Activated naive CD4-positive, alpha-beta T cell treated with anti-CD3 and anti-CD28 coated beads for 36 hours (primary cell): ENCODE results near the gene ATP10B. TPM values are rescaled to one million over a fixed set of nuclear protein-coding genes. Genes with fewer than 3 reads are reported as not detected.
"Not testable (repeated sequence)": the region's sequence is repeated elsewhere in the genome, so short reads cannot be mapped to it uniquely, and the experiment has no call there.

ENCODE experiments used
- CTCF ChIA-PET: fragments of 350-600 bp; sonication (Branson Sonifier 250); formaldehyde crosslinking; loops from one replicate; lab custom pipeline; 2021; ENCODE audit warnings: antibody characterized with exemption; lab: Charles Lee
- DNase-seq: peaks from one replicate; pipeline ENCODE4 v3.0.0-alpha.2; 2020
- H3K27ac Mint-ChIP-seq: one replicate; pipeline ENCODE4 v1.8.0; 2021; ENCODE audit warnings: mild to moderate bottlenecking, mixed read lengths
- H3K27me3 Mint-ChIP-seq: one replicate; pipeline ENCODE4 v1.8.0; 2021; ENCODE audit warnings: low read depth, mixed read lengths
- H3K36me3 Mint-ChIP-seq: one replicate; pipeline ENCODE4 v1.8.0; 2021; ENCODE audit warnings: low read depth, mixed read lengths
- H3K4me1 Mint-ChIP-seq: one replicate; pipeline ENCODE4 v1.8.0; 2021; ENCODE audit warnings: low read depth, mixed read lengths
- H3K4me3 Mint-ChIP-seq: one replicate; pipeline ENCODE4 v1.8.0; 2021; ENCODE audit warnings: mild to moderate bottlenecking, moderate library complexity, mixed read lengths
- H3K9me3 Mint-ChIP-seq: one replicate; pipeline ENCODE4 v1.8.0; 2021; ENCODE audit warnings: mixed read lengths
- intact Hi-C: fragments of 100-400 bp; cut with micrococcal nuclease; formaldehyde crosslinking; loops from one replicate; pipeline ENCODE4 v1.15.1; 2023
- total RNA-seq, 2 experiments: library from RNA; stranded (reverse); gene quantifications; one replicate each; pipeline ENCODE4 v1.2.3, GENCODE V29; 2021

ATP10B gene, protein sequence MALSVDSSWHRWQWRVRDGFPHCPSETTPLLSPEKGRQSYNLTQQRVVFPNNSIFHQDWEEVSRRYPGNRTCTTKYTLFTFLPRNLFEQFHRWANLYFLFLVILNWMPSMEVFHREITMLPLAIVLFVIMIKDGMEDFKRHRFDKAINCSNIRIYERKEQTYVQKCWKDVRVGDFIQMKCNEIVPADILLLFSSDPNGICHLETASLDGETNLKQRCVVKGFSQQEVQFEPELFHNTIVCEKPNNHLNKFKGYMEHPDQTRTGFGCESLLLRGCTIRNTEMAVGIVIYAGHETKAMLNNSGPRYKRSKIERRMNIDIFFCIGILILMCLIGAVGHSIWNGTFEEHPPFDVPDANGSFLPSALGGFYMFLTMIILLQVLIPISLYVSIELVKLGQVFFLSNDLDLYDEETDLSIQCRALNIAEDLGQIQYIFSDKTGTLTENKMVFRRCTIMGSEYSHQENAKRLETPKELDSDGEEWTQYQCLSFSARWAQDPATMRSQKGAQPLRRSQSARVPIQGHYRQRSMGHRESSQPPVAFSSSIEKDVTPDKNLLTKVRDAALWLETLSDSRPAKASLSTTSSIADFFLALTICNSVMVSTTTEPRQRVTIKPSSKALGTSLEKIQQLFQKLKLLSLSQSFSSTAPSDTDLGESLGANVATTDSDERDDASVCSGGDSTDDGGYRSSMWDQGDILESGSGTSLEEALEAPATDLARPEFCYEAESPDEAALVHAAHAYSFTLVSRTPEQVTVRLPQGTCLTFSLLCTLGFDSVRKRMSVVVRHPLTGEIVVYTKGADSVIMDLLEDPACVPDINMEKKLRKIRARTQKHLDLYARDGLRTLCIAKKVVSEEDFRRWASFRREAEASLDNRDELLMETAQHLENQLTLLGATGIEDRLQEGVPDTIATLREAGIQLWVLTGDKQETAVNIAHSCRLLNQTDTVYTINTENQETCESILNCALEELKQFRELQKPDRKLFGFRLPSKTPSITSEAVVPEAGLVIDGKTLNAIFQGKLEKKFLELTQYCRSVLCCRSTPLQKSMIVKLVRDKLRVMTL (N-terminal part only)
- not detected for total RNA-seq

DNA sequence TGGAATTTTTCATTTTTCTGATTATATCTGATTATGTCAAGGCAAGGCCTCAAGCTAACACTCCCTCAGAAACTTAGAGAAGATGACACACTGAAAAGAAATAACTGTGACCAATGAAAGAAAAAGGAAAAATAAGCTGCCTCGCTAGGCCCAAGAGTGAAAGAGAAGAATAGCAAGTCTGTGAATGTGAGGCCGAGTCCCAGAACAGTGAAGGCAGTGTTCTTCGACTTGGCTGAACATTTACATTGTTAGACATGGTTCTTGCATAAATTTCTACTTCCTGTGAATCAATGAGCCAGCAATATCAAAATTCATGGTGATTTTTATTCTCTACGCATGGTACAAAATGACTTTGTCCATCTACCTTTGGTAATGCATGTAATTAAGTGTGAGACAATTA lies at the start of gene ATP10B:
TSS of gene ATP10B (minus strand) at position 163 of the 400 bp plus-strand sequence. CDS start 164,137 bp downstream, outside the sequence.
- H3K9me3 Mint-ChIP-seq: peaks cover 2% of the 10 kb centered on the region
- CTCF ChIA-PET: no interaction called here
- H3K27ac Mint-ChIP-seq: no peak within 1 kb of the TSS
- no peak within 1 kb of the TSS for H3K4me3 Mint-ChIP-seq
- intact Hi-C loops: no loop called here
- no peaks in the 10 kb centered on the region for H3K36me3 Mint-ChIP-seq
- no peaks in the 10 kb centered on the region for H3K27me3 Mint-ChIP-seq
- no peaks in the 10 kb centered on the region for H3K4me1 Mint-ChIP-seq
- no peak for DNase-seq

DNA sequence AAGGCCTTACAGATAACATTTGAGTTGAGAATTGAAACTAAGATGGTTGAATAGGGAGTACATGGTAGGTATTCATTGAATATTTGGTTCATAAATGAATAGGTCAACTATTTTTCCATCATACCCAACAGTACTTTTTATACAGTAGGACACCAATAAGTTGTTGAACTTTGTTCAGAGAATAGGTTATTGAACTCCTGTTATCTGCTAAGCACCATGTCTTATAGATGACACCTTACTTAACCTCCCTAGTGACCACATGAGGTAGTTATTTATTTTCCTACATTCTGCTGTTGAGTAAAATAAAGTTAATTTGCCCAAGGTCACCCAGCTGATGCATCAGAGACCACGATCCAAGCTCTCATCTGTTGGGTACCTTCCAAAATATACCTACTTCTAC lies 49.6 kb upstream of the ATP10B start:
- no peak for DNase-seq
- CTCF ChIA-PET: no interaction called here
- Mint-ChIP-seq H3K4me3 (no peak overlapping the region), H3K36me3 (no peaks in the 10 kb centered on the region), H3K27me3 (peaks cover 2% of the 10 kb centered on the region), H3K9me3 (peaks cover 9% of the 10 kb centered on the region), H3K4me1 (no peaks in the 10 kb centered on the region), H3K27ac (no peak overlapping the region)
- intact Hi-C loops: no loop called here

DNA sequence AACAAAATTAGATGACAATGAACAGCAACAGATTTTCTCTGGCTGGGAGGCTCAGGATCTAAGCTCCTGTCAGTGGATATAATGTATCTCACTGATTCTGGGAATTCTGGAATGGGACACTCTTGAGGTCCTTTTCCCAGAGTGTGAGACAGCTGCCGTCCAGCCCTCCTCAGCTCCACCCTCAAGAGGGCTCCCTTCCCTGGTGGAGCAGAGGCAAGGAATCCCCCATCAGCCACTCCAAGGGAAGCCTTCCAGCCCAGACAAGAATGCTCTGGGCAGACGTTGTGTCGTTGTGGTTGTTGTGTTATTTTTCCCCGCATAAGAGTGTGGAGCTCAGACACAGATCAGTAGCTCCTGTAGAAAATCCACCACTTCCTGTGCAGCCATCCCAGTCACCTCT lies 47.7 kb upstream of the ATP10B start:
- intact Hi-C loops: no loop called here
- CTCF ChIA-PET: no interaction called here
- DNase-seq: no peak

GRCh38 chr5:160893180-160893964 lies 41.4 kb upstream of the ATP10B start:
- H3K27me3 Mint-ChIP-seq, H3K27ac Mint-ChIP-seq, H3K4me3 Mint-ChIP-seq, CTCF ChIA-PET, H3K36me3 Mint-ChIP-seq, intact Hi-C loops, DNase-seq, H3K4me1 Mint-ChIP-seq: not testable (repeated sequence)
- peaks cover 13% of the 10 kb centered on the region for H3K9me3 Mint-ChIP-seq

More for the DNA sequence above, 47.7 kb upstream of the ATP10B start:
- Mint-ChIP-seq H3K27me3 (peaks cover 6% of the 10 kb centered on the region), H3K27ac (no peak overlapping the region), H3K36me3 (no peaks in the 10 kb centered on the region), H3K4me3 (no peak overlapping the region), H3K9me3 (peaks cover 16% of the 10 kb centered on the region), H3K4me1 (no peaks in the 10 kb centered on the region)

DNA sequence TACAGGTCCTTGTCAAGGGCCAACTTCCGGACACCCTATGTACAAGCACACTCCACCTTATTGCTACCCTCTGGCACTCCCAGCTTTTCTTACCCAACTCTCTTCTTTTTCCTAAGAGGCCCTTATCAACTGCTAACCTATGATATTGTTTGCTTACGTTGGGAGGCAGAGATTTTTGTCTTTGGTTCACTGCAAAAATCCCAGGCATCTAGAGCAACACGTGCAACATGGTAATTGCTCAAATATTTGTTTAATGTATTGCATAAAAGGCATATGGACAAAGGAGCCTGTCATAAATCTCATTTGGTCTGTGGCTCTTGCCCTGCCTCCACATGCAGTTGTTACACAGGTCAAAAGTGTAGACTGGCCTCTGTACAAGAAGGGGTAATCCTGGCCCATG lies 35.8 kb upstream of the ATP10B start:
- DNase-seq: no peak
- Mint-ChIP-seq H3K27ac (no peak overlapping the region), H3K4me1 (no peaks in the 10 kb centered on the region), H3K4me3 (no peak overlapping the region), H3K9me3 (no peaks in the 10 kb centered on the region), H3K36me3 (no peaks in the 10 kb centered on the region), H3K27me3 (no peaks in the 10 kb centered on the region)
- CTCF ChIA-PET: no interaction called here
- intact Hi-C loops: no loop called here

DNA sequence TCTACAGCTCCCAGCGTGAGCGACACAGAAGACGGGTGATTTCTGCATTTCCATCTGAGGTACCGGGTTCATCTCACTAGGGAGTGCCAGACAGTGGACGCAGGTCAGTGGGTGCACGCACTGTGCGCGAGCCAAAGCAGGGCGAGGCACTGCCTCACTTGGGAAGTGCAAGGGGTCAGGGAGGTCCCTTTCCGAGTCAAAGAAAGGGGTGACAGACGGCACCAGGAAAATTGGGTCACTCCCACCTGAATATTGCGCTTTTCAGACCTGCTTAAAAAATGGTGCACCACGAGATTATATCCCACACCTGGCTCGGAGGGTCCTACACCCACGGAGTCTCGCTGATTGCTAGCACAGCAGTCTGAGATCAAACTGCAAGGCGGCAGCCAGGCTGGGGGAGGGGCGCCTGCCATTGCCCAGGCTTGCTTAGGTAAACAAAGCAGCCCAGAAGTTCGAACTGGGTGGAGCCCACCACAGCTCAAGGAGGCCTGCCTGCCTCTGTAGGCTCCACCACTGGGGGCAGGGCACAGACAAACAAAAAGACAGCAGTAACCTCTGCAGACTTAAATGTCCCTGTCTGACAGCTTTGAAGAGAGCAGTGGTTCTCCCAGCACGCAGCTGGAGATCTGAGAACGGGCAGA lies 21.7 kb upstream of the ATP10B start:
- intact Hi-C loops, H3K4me1 Mint-ChIP-seq, CTCF ChIA-PET, DNase-seq, H3K36me3 Mint-ChIP-seq, H3K27ac Mint-ChIP-seq, H3K9me3 Mint-ChIP-seq, H3K4me3 Mint-ChIP-seq: not testable (repeated sequence)
- H3K27me3 Mint-ChIP-seq: peaks cover 14% of the 10 kb centered on the region

- CTCF ChIA-PET: interaction anchor here (0.7 kb wide), 1 partner anchor 59 kb away, joined by 3 read pairs; no protein-coding TSS in a partner anchor
- peaks cover 3% of the 10 kb centered on the region for H3K9me3 Mint-ChIP-seq
- peaks cover 4% of the 10 kb centered on the region for H3K4me1 Mint-ChIP-seq
- H3K36me3 Mint-ChIP-seq: no peaks in the 10 kb centered on the region
- H3K27ac Mint-ChIP-seq: no peak overlapping the region
- intact Hi-C loops: no loop called here
- no peak overlapping the region for H3K4me3 Mint-ChIP-seq
- H3K27me3 Mint-ChIP-seq: peaks cover 14% of the 10 kb centered on the region
- DNase-seq: no peak
Observed at GRCh38 chr5:160869989-160870521, 18.0 kb upstream of the ATP10B start.

DNA sequence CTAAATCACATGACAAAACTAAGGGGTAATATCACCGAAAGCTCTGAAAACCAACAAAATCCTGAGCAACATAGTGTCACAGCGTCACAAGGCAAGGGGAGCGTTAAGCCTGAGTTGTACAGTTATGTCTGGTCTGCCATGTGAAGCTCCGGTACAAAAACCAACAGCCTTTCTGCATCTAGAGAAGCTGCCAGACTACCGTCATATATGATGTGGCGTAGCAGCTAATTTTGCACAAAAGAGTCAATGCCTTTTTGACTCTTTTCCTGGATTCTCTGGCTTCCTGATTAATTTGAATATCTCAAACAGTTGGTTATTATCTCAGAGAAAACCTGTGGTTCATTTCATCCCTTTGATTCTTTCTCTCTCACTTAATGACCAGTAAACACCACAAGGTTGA lies 16.0 kb upstream of the ATP10B start:
- Mint-ChIP-seq H3K27me3 (peaks cover 10% of the 10 kb centered on the region), H3K9me3 (peaks cover 7% of the 10 kb centered on the region), H3K4me3 (no peak overlapping the region), H3K36me3 (no peaks in the 10 kb centered on the region), H3K4me1 (peaks cover 4% of the 10 kb centered on the region), H3K27ac (no peak overlapping the region)
- DNase-seq: no peak
- CTCF ChIA-PET: no interaction called here
- intact Hi-C loops: no loop called here

- H3K4me3 Mint-ChIP-seq: no peak overlapping the region
- H3K9me3 Mint-ChIP-seq: peaks cover 2% of the 10 kb centered on the region
- no peaks in the 10 kb centered on the region for H3K4me1 Mint-ChIP-seq
- H3K27ac Mint-ChIP-seq: no peak overlapping the region
- CTCF ChIA-PET: no interaction called here
- no peak for DNase-seq
- no peaks in the 10 kb centered on the region for H3K27me3 Mint-ChIP-seq
- intact Hi-C loops: no loop called here
- H3K36me3 Mint-ChIP-seq: no peaks in the 10 kb centered on the region
Observed at GRCh38 chr5:160851451-160851850, 560 bp downstream of the ATP10B start.

DNA sequence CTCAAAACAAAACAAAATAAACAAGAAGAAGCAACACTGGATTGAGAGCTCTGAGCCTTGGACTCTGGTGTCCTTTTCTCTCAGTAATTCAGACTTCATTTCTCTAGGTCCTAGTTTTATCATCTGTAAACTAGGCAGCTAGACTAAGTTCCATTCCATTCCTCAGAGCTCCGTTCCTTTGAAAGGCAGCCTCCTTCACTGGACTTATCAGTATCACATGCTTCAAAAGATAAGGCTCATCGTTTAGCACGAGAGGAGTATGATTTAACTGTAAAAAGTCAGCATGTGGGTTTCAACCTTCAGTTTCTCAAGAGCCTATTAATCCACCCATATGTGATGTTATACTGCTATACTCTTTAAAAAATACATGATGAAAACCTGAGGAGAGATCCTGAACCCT lies 1.6 kb downstream of the ATP10B start:
- no peak for DNase-seq
- Mint-ChIP-seq H3K9me3 (peaks cover 2% of the 10 kb centered on the region), H3K4me1 (no peaks in the 10 kb centered on the region), H3K36me3 (no peaks in the 10 kb centered on the region), H3K27ac (no peak overlapping the region), H3K4me3 (no peak overlapping the region), H3K27me3 (no peaks in the 10 kb centered on the region)
- intact Hi-C loops: no loop called here
- CTCF ChIA-PET: no interaction called here

DNA sequence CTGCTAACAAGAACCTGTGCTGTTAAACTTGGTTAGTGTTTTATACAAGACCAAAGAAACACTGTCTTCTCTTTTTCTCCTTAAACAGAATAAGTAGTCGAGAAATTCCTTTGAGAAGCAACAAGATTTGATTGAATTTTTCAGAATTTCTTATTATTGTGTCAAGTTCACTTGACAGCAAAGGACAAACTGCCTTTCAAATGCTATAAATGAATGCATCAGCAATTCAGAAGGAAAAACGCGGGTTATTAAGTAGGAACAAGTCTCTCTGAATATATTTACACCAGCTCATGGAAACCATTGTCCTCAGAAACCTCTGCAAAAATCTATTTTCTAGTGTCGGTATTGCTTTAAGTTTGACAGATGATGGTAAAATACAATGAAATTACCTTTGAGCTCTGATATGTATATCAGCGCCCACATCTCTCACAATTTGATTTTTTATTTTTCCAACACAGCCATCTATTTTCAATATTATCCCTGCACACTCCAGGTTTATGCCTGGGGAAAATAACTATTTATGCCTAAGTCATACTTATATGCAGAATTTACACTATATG lies 4.4 kb downstream of the ATP10B start:
- CTCF ChIA-PET: no interaction called here
- no peak overlapping the region for H3K4me3 Mint-ChIP-seq
- no peaks in the 10 kb centered on the region for H3K4me1 Mint-ChIP-seq
- no peaks in the 10 kb centered on the region for H3K36me3 Mint-ChIP-seq
- no peak for DNase-seq
- intact Hi-C loops: loop anchor here (5.0 to 10.0 kb wide), 2 partner anchors 340 to 413 kb away; no protein-coding TSS in a partner anchor
- H3K9me3 Mint-ChIP-seq: no peaks in the 10 kb centered on the region
- peaks cover 2% of the 10 kb centered on the region for H3K27me3 Mint-ChIP-seq
- no peak overlapping the region for H3K27ac Mint-ChIP-seq
